HG03565 (cell line): ENCODE measurements around the gene MUTYH.

Source experiments
- ATAC-seq: cut with Tn5 transposase; IDR thresholded peaks from one replicate; pipeline ENCODE4 v1.9.1; 2021; ENCODE audit warnings: mild to moderate bottlenecking, moderate library complexity; ENCODE audit not compliant: unreplicated experiment

The MUTYH gene

GRCh38 chr1:45282351-45282750 lies 57.9 kb downstream of the MUTYH start:
- no peak for ATAC-seq
